ENCODE data around the gene CENPH. TPM values are rescaled to one million over a fixed set of nuclear protein-coding genes. Genes with fewer than 3 reads are reported as not detected.

CENPH gene
- total and polyA plus RNA-seq, 2 donors (not counting 3 experiments of a cell fraction or from before 2014, with no cell fraction given) = 6.5 to 16.4 TPM

DNA sequence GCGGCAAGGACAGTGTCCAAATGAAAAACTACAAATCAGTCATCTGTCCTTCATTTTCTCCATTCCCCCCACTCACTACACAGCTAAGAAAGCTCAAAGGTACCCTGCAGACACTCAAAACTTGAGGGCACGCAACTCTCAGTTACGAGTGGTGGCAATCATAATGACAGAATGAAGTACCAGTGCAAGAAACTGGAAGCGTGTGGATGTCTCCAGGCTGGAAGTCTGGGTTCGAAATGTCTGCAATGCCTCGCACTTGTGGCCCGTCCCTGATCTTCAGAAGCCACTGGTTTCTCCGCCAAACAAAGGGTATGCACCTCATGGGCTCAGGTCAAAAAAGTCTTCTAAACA lies 597 bp upstream of the CENPH start:
- FAIRE-seq = peak; percentile 18
- TF ChIP-seq FOS (IDR thresholded peaks at IDR 0.05; ENCODE audit: borderline replicate concordance, insufficient read depth, low read length) (no peak), POLR2A (IDR thresholded peaks at IDR 0.05; ENCODE audit: low read depth, low read length) (no peak), JUN (IDR thresholded peaks at IDR 0.05; ENCODE audit: borderline replicate concordance, insufficient read depth, insufficient read length, low read depth) (no peak), EZH2 (IDR thresholded peaks at IDR 0.05; ENCODE audit: borderline replicate concordance, low read depth, low read length, severe bottlenecking) (no peak), POLR2AphosphoS5 (IDR thresholded peaks at IDR 0.05; ENCODE audit: insufficient read depth, low read depth, low read length) (no peak), GATA2 (IDR thresholded peaks at IDR 0.05; ENCODE audit: insufficient read depth, insufficient read length, low read depth, low read length) (no peak), MYC (IDR thresholded peaks at IDR 0.05; ENCODE audit: low read depth, low read length) (no peak)
- TF ChIP-seq, protein P1, sequence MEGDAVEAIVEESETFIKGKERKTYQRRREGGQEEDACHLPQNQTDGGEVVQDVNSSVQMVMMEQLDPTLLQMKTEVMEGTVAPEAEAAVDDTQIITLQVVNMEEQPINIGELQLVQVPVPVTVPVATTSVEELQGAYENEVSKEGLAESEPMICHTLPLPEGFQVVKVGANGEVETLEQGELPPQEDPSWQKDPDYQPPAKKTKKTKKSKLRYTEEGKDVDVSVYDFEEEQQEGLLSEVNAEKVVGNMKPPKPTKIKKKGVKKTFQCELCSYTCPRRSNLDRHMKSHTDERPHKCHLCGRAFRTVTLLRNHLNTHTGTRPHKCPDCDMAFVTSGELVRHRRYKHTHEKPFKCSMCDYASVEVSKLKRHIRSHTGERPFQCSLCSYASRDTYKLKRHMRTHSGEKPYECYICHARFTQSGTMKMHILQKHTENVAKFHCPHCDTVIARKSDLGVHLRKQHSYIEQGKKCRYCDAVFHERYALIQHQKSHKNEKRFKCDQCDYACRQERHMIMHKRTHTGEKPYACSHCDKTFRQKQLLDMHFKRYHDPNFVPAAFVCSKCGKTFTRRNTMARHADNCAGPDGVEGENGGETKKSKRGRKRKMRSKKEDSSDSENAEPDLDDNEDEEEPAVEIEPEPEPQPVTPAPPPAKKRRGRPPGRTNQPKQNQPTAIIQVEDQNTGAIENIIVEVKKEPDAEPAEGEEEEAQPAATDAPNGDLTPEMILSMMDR (IDR thresholded peaks at IDR 0.05; ENCODE audit: extremely low read depth in 1 of 2, insufficient read depth in 1 of 2, low read depth in 1 of 2, low read length in 2 of 2) = no peak
- TF ChIP-seq, protein P2, sequence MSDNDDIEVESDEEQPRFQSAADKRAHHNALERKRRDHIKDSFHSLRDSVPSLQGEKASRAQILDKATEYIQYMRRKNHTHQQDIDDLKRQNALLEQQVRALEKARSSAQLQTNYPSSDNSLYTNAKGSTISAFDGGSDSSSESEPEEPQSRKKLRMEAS (IDR thresholded peaks at IDR 0.05; ENCODE audit: insufficient read depth, insufficient read length) = no peak
- TSS peak; percentile 96 for BruUV-seq (replicated peaks)
- no peaks in the 10 kb centered on the region for H3K27me3 ChIP-seq (ENCODE audit: control insufficient read depth in 2 of 2, insufficient read depth in 2 of 2, low read length in 2 of 2)
- H3K4me2 ChIP-seq (ENCODE audit: insufficient read depth, low read length) = peak overlapping the region; percentile 82
- DNase-seq (ENCODE audit: low read depth, low spot score) = no peak
- ChIA-PET CTCF (interaction anchor here (0.6 to 3.0 kb wide), 4 partner anchors 9 to 178 kb away, joined by 3 to 12 read pairs (median 3); partner anchors contain the start of gene SLC30A5), POLR2A (interaction anchor here (0.6 kb wide), 1 partner anchor 72 kb away, joined by 3 read pairs; no protein-coding TSS in a partner anchor)
- no peaks in the 10 kb centered on the region for H3K9me1 ChIP-seq (replicated peaks; ENCODE audit: control insufficient read depth, extremely low read depth, insufficient read depth, low read length)
- dilution Hi-C loops (cut with MboI; ENCODE audit: extremely low pct_ligation_motif_present, low sequenced_read_pairs) (no loop called here), intact Hi-C loops (cut with micrococcal nuclease) (loop anchor here (1.0 kb wide), 3 partner anchors 21 to 46 kb away; partner anchors contain the start of genes CCNB1 and CDK7)
- H3K4me3 ChIP-seq (replicated peaks in 1 of 3; ENCODE audit: insufficient read depth in 1 of 3, low read depth in 1 of 3, low read length in 3 of 3) = peak overlapping the region; percentile 56 to 91 (median 80)
- no peaks in the 10 kb centered on the region for H3K36me3 ChIP-seq (ENCODE audit: control insufficient read depth in 2 of 2, extremely low read depth in 1 of 2, insufficient read depth in 2 of 2, low read length in 2 of 2)
- no peaks in the 10 kb centered on the region for H3K9me3 ChIP-seq (replicated peaks; ENCODE audit: control insufficient read depth, insufficient read depth, low read length)
- H3K4me1 ChIP-seq (ENCODE audit: control insufficient read depth, extremely low read depth, insufficient read depth, low read length) = peaks cover 12% of the 10 kb centered on the region
- H2AFZ ChIP-seq (ENCODE audit: low read depth, low read length) = peak overlapping the region; percentile 93
- H3K9ac ChIP-seq (replicated peaks; ENCODE audit: extremely low read depth, insufficient read depth, low read length) = peak overlapping the region; percentile 92
- no peaks in the 10 kb centered on the region for H4K20me1 ChIP-seq (replicated peaks; ENCODE audit: control insufficient read depth, extremely low read depth, insufficient read depth, low read length)
- peaks cover 2% of the 10 kb centered on the region for H3K79me2 ChIP-seq (ENCODE audit: control insufficient read depth, insufficient read depth, low read length)
- H3K27ac ChIP-seq (ENCODE audit: insufficient read depth, low read depth, low read length) = peak overlapping the region; percentile 73

Data from endothelial cell of umbilical vein (primary cell).